Measurements from ENCODE around the gene SLC7A1. TPM values are rescaled to one million over a fixed set of nuclear protein-coding genes. Genes with fewer than 3 reads are reported as not detected.

The SLC7A1 gene
- total RNA-seq, 4 donors from 2014 or later: 87.5 to 127 (median 93.9) TPM

DNA sequence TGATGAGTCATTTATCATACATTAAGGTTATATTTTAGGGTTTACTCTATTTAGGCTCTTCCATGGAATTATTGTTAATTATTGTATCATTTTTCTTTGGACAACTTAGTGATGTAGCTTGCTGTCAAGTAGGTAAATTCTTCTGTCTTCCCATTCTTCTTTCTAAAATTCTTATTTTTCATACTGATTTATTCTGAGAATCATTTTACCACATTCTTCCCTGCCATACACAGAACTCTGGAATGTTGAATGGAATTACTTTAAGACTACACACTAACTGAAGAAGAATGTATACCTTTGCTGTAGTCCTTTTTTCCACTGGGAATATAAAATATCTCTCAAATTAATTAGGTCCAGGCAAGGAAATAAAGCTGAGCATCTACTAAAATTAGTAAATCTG lies 24.5 kb upstream of the SLC7A1 start:
- DNase-seq: no peak
- no peak overlapping the region for H3K4me3 ChIP-seq
- H3K9me3 ChIP-seq: no peaks in the 10 kb centered on the region
- intact Hi-C loops (cut with DNase I): no loop called here
- H3K4me1 ChIP-seq: no peaks in the 10 kb centered on the region
- H3K27ac ChIP-seq: no peak overlapping the region
- peaks cover 0 to 2% (median 0%) of the 10 kb centered on the region in 4 donors for H3K27me3 ChIP-seq
- TF ChIP-seq, protein P1, sequence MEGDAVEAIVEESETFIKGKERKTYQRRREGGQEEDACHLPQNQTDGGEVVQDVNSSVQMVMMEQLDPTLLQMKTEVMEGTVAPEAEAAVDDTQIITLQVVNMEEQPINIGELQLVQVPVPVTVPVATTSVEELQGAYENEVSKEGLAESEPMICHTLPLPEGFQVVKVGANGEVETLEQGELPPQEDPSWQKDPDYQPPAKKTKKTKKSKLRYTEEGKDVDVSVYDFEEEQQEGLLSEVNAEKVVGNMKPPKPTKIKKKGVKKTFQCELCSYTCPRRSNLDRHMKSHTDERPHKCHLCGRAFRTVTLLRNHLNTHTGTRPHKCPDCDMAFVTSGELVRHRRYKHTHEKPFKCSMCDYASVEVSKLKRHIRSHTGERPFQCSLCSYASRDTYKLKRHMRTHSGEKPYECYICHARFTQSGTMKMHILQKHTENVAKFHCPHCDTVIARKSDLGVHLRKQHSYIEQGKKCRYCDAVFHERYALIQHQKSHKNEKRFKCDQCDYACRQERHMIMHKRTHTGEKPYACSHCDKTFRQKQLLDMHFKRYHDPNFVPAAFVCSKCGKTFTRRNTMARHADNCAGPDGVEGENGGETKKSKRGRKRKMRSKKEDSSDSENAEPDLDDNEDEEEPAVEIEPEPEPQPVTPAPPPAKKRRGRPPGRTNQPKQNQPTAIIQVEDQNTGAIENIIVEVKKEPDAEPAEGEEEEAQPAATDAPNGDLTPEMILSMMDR (IDR thresholded peaks at IDR 0.05): no peak
- no peak for TF ChIP-seq POLR2A (IDR thresholded peaks at IDR 0.05)
- H3K36me3 ChIP-seq: no peaks in the 10 kb centered on the region

GRCh38 chr13:29613101-29613500 lies 17.6 kb upstream of the SLC7A1 start:
- H3K27me3 ChIP-seq: peaks cover 0 to 12% (median 0%) of the 10 kb centered on the region in 4 donors
- intact Hi-C loops (cut with DNase I): no loop called here

DNA sequence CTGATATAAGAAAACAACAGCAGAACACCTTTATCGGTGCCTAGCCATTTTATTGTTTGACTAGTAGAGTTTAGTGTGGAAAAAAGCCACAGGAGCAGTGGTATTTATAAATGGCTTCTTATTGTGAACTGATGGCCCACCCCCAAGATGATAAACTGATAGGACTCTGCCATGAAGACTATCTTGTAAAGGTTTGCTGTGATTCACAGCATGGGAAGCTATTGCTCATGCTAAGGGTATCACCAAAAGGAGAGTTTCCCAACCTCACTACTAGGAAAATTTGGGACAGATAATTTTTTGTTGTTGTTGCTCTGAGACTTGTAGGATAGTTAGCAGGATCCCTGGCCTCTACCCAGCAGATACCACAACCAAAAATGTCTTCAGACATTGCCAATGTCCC lies 12.0 kb upstream of the SLC7A1 start:
- intact Hi-C loops (cut with DNase I): no loop called here
- TF ChIP-seq POLR2A (IDR thresholded peaks at IDR 0.05): no peak
- TF ChIP-seq, protein P1 (IDR thresholded peaks at IDR 0.05): no peak
- no peaks in the 10 kb centered on the region for H3K4me1 ChIP-seq
- H3K9me3 ChIP-seq: no peaks in the 10 kb centered on the region
- peaks cover 0 to 12% (median 0%) of the 10 kb centered on the region in 4 donors for H3K27me3 ChIP-seq
- H3K27ac ChIP-seq: no peak overlapping the region
- no peaks in the 10 kb centered on the region for H3K36me3 ChIP-seq
- 93 to 100% methylated on average over 1 of the region's 1 CpG for WGBS, 2 donors
- DNase-seq: no peak
- H3K4me3 ChIP-seq: no peak overlapping the region

More at GRCh38 chr13:29613101-29613500, 17.6 kb upstream of the SLC7A1 start:
- 74 to 78% methylated on average over 3 of the region's 3 CpGs for WGBS, 2 donors
- Histone ChIP-seq H3K36me3 (no peaks in the 10 kb centered on the region), H3K4me3 (no peak overlapping the region), H3K27ac (no peak overlapping the region), H3K4me1 (no peaks in the 10 kb centered on the region), H3K9me3 (no peaks in the 10 kb centered on the region)
- no peak for TF ChIP-seq POLR2A (IDR thresholded peaks at IDR 0.05)
- TF ChIP-seq, protein P1 (IDR thresholded peaks at IDR 0.05): no peak
- DNase-seq: no peak

DNA sequence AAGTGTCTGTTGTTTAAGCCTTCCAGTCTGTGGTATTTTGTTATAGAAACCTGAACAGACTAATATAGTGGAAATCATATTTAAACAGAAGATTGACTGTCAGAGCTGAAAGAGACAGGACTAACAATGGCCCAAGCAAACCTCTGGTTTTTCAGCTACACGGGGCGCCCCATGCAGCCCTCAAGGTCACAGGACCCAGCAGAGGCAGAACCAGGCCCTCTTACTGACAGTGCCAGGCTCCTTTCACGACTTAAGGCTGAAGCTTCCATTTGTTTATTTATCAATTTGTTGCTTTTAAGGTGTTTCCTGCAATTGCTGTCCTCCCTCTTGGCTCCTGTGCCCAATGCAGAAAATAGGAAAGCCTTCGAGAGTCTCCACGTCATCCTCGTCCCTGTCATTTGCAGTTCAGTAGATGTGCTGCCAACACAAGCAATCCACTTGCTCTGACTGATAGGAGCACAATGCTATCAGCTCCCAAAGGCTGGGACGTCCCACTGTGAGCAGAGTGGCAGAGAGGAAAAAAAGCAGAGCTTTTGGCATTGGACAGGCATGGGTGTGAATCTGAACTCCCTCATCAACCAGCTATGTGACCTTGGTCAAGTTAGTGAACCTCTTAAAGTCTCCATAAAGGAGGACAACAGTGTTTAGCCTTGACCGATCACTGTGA lies 10.5 kb upstream of the SLC7A1 start:
- TF ChIP-seq, protein P1 (IDR thresholded peaks at IDR 0.05): no peak
- no peak for TF ChIP-seq POLR2A (IDR thresholded peaks at IDR 0.05)
- DNase-seq: no peak
- H3K4me1 ChIP-seq: no peaks in the 10 kb centered on the region
- no peak overlapping the region for H3K27ac ChIP-seq
- WGBS, 2 donors: 79 to 81% methylated on average over 6 to 8 of the region's 8 CpGs
- intact Hi-C loops (cut with DNase I): no loop called here
- no peak overlapping the region for H3K4me3 ChIP-seq
- no peaks in the 10 kb centered on the region for H3K36me3 ChIP-seq
- H3K27me3 ChIP-seq: peaks cover 0 to 4% (median 0%) of the 10 kb centered on the region in 4 donors
- no peaks in the 10 kb centered on the region for H3K9me3 ChIP-seq

- Histone ChIP-seq H3K27me3 (no peaks in the 10 kb centered on the region), H3K36me3 (no peaks in the 10 kb centered on the region), H3K9me3 (no peaks in the 10 kb centered on the region), H3K4me1 (peaks cover 0 to 16% (median 4%) of the 10 kb centered on the region in 3 donors), H3K4me3 (no peak overlapping the region), H3K27ac (no peak overlapping the region)
- WGBS, 2 donors: 94% methylated on average over 2 of the region's 2 CpGs
- TF ChIP-seq POLR2A (IDR thresholded peaks at IDR 0.05): no peak
- TF ChIP-seq, protein P1 (IDR thresholded peaks at IDR 0.05): no peak
- intact Hi-C loops (cut with DNase I): no loop called here
- no peak for DNase-seq
Measured at GRCh38 chr13:29598321-29598720, 2.8 kb upstream of the SLC7A1 start.
